GM21786 (cell line): ENCODE measurements around the gene AMFR.

ENCODE experiments used
- ATAC-seq: cut with Tn5 transposase; IDR thresholded peaks from one replicate; pipeline ENCODE4 v1.9.1; 2021; ENCODE audit not compliant: unreplicated experiment

AMFR gene

GRCh38 chr16:56363781-56364565 is 61.4 kb downstream of the AMFR start:
- no peak for ATAC-seq

DNA sequence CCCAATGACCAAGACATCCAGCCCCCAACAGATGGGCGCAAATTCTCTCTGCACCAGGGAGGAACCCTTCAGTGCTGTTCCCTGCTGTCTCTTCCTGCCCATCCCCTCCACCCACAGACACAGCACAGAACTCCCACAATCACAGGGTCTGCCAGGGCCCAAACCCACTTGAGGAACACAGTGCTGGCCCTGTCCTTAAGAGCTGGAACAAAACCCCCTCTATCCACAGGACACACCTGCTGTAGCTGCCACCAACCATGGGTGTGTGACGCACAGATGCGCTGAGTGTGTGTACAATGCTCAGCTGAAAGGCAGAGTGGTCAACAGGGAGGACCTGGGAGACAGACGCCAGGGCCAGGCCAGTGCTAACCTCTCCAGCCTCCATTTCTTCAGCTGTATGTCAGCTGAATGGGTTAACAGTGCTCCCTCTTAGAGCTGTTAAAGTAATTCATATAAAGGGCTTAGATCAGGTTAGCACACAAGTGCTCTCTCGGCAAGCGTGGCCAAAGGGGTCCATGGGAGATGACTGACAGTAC is 62.1 kb downstream of the AMFR start:
- ATAC-seq: no peak

DNA sequence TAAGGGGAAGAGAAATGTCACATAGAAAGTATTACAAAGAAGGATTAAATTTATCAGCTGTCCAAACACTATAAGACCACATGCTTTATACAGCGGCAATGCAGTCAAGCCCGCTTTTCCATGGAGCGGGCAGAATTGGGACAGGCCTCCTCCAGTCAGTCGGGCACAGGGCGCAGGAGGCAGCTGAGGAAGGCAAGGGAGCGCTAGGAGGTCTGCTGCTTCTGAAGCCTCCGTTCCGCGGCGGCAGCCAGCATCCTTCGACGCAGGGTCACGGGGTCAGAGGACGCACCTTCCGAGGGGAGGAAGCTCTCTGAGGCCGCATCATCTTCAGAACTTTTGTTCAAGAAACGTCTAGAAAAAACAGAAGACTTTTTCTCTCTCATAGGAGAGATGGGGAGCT is 62.6 kb downstream of the AMFR start:
- no peak for ATAC-seq

- no peak for ATAC-seq
Observed at GRCh38 chr16:56362057-56362655, 63.2 kb downstream of the AMFR start.

DNA sequence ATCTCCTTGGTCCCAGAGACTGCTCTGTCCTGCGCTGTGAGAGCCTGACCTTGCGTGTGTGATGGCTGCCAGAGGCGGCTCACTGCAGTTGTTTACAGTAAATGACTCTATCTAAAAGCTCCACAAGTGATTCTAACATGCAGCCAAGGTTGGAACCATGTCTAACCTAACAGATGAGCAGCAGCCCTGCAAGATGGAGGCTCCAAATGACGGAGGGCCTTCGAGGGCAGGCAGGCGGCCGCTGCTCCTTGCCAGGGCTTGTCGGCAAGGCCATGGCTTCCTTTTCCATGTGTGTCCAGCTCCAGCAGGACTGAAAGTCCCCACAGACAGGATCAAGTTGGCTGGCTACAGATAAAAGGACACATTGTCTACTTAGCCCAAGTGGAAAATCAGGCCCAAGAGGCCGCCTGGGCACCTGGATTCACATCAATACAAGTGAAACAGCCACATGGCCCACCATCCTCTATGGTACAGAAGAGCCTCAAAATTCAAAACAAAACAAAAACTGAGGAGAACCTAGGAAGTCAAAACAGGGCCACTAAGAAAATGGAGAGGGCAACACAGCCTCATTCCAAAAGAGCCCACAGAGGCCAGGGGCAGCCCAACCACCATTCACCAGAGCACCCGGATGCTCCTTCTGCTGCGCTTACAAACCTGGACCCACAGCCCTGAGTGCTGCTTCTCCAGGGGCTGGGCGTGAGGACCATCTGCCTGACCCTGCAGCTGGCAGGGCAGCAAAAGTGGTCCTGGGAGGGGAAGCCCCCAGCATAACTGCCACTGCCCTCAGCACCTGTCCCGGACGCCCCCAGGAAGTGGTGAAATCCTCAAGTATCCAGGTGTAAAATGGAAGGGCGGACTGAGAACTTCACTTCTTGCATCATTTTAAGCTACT is 65.0 kb downstream of the AMFR start:
- no peak for ATAC-seq

- ATAC-seq: no peak
Observed at GRCh38 chr16:56357765-56358322, 67.5 kb downstream of the AMFR start.

DNA sequence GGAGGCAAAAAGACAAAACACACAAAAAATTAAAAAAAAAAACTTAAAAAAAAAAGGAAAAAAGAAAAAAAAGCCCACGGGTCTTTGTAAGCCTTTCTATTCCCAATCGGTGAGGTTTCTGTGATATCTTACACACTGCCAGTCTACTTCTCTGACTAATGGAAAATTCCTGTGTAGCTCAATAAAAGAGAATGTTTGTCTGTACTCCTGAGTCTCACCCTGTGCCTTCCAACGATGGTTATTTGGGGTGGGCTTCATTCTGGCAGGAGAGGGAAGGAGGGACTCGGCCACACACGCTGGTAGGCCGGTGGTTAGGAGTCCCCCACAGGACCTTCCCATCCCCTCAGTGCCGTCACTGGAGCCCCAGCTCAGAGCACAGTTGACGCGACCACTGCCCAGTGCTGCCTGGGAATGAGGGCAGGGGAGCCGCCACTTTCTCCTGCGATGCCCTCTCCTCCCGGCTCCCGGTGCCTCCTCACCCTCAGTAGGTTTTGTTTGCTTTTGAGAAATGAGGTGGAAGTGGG is 68.0 kb downstream of the AMFR start:
- no peak for ATAC-seq

GRCh38 chr16:56356276-56357240 is 68.8 kb downstream of the AMFR start:
- peak; percentile 93 for ATAC-seq

DNA sequence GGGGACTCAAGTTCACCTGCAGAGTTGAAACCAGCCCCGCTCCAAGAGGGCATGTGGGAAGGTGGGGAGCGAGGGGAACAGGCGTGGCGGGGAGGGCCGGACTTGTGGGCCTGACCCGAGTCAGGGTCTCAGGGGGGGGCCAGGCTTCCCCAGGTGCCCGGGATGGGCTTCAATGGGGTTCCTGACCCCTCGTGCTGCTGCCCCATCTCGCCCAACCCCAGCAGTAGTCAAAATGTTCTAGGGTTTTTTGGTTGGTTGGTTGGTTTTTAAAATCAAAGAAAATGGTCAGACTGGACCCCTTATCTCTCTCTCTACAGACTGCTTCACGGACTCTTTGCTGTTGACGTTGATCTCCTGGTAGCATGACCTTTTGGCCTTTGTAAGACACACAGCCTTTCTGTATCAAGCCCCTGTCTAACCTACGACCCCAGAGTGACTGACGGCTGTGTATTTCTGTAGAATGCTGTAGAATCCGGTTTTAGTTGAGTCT is 69.5 kb downstream of the AMFR start:
- no peak for ATAC-seq

GRCh38 chr16:56355221-56355620 is 70.1 kb downstream of the AMFR start:
- ATAC-seq: no peak

DNA sequence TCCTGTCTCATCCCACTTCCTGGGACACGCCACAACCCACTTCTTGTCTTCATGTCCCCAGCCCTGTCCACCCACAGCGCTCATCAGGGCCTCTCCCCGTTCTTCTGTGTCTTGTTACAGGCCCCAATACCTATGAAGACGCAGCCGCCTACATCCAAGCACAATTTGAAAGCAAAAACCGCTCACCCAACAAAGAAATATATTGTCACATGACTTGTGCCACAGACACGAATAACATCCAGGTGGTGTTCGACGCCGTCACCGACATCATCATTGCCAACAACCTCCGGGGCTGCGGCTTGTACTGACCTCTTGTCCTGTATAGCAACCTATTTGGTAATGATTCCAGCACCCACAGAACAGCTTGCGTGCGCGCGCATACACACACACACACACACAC is 70.6 kb downstream of the AMFR start:
- ATAC-seq: no peak

DNA sequence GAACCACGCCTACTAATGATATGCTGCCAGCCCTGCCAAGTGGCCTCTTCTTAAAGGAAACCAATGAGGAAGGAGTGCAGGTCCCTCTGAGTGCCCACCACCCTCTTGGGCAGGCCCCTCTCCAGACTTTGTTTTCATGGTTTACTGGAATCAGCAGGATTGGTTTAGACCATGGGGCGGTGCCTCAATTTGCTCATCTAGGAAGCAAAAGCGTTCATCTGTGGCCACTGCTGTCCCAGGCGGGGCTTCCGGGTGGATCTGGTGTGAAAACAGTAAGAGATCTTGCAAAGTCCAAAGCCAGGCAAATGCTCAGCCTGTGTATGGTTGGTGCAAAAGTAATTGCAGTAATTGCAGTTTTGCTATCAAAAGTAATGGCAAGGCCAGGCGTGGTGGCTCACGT is 71.3 kb downstream of the AMFR start:
- ATAC-seq: no peak

DNA sequence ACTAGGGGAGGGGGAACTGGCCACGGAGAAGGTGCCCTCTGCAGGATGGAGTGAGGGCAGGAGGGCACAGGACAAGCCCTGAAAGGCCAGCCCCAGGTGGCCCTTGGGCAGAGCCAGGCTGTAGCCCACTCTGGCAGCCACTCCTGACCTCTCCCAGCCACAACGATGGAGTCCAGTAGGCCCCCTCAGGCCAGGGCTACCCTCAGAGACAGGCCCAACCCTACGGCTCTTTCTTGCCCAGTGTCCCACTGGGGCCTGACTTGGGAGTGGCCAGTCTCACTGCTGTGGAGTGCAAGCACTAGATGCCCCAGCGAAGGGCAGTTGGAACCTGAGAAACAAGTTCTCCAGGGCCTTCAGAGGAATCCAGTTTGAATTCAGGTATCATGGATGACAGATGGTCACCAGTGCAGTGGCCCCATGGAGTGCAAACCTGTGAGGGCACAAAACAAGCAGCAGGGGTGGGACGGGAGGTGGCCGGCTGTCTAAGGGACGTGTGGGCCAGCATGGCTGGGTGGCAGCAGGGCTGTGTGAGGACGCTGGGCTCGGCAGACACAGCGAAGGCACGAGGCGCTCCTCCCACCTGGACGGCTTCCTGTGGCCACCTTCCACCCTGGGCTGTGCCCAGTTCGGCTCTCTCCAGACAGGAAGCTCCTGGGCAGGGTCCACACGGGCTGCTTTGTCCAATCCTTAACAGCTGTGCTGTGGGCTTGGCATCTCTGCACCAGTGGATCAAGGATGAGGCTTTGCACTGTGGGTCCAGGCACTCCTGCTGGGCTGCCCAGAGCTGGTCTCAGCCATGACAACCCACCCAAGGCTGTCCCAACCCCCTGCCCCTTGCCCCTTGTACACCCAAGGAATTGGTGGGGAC is 72.1 kb downstream of the AMFR start:
- ATAC-seq: no peak

- ATAC-seq: no peak
Observed at GRCh38 chr16:56352351-56353053, 72.8 kb downstream of the AMFR start.

GRCh38 chr16:56351481-56351880 is 73.9 kb downstream of the AMFR start:
- no peak for ATAC-seq

GRCh38 chr16:56350491-56351405 is 74.6 kb downstream of the AMFR start:
- no peak for ATAC-seq

DNA sequence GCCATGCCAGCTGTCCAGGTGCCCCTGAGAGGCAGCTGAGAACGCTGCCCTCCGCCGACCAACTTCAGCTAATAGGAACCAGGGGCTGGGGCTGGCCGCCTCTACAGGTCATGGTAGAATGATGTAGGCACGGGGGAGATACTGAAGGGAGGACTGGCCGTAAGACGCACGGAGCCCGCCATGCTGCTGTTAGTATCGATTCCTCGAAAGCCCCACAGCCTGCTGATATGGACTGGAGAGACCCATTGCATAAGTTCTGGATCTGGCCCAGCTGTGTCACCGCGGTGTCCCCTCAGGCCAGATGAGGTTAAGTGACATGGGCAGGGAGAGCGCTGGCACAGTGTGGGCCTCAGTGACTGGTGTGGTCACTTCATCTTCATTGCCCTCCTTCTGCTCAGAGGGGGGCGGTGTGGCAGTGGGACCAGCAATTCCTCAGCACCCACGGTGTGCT is 75.6 kb downstream of the AMFR start:
- ATAC-seq: no peak
